Memory B cell (primary cell): ENCODE results near the gene NR4A1.

Experiments used
- ATAC-seq: fragments of 150-1000 bp; cut with Tn5 transposase; 2 replicates; pipeline ENCODE4 v1.10.0; 2021; ENCODE audit warnings: low read depth, mild to moderate bottlenecking, moderate library complexity
- DNase-seq, 2 donors: peaks; one replicate each; pipeline ENCODE4 v3.0.0; 2022; ENCODE audit warnings: low spot score in 2 of 2
- H3K27ac Mint-ChIP-seq: one replicate; pipeline ENCODE4 v1.8.0; 2022; ENCODE audit warnings: mild to moderate bottlenecking, moderate library complexity, mixed read lengths
- H3K27me3 Mint-ChIP-seq: one replicate; pipeline ENCODE4 v1.8.0; 2022; ENCODE audit warnings: mixed read lengths
- H3K36me3 Mint-ChIP-seq: one replicate; pipeline ENCODE4 v1.8.0; 2022; ENCODE audit warnings: mild to moderate bottlenecking, mixed read lengths
- H3K4me1 Mint-ChIP-seq: one replicate; pipeline ENCODE4 v1.8.0; 2022; ENCODE audit warnings: mixed read lengths
- H3K4me3 Mint-ChIP-seq: one replicate; pipeline ENCODE4 v1.8.0; 2022; ENCODE audit warnings: mild to moderate bottlenecking, moderate library complexity, mixed read lengths
- H3K9me3 Mint-ChIP-seq: one replicate; pipeline ENCODE4 v1.8.0; 2022; ENCODE audit warnings: mixed read lengths

The NR4A1 gene

DNA sequence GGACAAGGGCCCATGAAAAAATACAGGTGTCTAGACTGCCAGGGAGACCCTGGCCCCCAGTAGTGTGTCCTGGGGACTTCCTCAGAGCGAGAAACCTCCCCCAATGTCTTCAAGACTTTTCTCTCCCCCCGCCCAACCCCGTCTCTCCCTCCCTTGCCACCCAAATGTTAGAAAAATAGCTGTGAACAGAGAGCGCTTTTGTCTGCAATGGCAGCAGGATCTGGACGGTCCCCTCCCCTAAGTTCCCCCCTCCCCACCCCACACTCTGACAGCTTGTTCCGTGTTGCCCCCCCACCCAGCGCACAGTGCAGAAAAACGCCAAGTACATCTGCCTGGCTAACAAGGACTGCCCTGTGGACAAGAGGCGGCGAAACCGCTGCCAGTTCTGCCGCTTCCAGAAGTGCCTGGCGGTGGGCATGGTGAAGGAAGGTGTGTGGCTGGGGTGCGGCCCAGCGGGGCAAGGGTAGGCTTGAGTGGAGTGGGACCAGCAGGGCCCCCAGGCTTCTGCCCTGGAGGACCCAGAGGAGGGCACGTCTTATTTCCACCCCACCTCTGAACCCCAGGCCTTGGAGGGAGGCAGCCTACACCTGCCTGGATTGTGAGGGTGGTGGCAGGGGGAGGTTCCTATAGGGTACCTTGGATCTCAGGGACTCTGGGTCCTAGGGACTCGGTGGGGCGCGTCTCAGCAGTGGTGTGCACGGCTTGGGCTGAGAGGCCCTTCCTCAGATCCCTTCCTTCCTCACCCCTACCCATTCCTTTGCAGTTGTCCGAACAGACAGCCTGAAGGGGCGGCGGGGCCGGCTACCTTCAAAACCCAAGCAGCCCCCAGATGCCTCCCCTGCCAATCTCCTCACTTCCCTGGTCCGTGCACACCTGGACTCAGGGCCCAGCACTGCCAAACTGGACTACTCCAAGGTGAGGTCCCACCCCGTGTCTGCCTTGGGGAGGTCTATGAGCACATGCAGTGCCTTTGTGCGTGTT lies 4.8 kb downstream of the NR4A1 start:
- peaks cover 4% of the 10 kb centered on the region for H3K36me3 Mint-ChIP-seq
- no peak overlapping the region for H3K4me3 Mint-ChIP-seq
- no peaks in the 10 kb centered on the region for H3K27me3 Mint-ChIP-seq
- peaks cover 16% of the 10 kb centered on the region for H3K4me1 Mint-ChIP-seq
- no peak for ATAC-seq
- DNase-seq = no peak
- no peaks in the 10 kb centered on the region for H3K9me3 Mint-ChIP-seq
- no peak overlapping the region for H3K27ac Mint-ChIP-seq

DNA sequence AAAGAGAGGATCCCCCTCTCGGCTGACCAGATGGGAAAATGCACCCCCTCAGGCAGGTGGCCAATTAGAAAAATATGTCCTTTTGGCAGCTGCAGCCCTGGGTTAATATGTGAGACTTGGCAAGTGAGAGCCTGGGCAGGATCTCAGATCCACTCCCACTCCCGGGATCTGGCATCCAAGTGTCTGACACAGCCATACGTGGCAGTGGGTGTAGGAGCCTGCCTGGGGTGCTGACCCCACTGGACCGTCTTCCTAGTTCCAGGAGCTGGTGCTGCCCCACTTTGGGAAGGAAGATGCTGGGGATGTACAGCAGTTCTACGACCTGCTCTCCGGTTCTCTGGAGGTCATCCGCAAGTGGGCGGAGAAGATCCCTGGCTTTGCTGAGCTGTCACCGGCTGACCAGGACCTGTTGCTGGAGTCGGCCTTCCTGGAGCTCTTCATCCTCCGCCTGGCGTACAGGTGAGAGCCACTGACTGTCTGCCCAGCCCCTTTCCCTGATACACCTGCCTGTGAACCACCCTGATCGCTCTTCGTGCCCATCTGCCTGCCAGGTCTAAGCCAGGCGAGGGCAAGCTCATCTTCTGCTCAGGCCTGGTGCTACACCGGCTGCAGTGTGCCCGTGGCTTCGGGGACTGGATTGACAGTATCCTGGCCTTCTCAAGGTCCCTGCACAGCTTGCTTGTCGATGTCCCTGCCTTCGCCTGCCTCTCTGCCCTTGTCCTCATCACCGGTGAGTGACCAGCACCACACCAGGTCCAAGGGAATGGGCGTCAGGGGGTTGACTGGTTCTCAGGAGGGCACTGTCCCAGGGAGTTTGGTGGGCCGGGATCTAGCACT lies 5.8 kb downstream of the NR4A1 start:
- peaks cover 9% of the 10 kb centered on the region for H3K4me1 Mint-ChIP-seq
- DNase-seq (no peak), ATAC-seq (no peak)
- H3K9me3 Mint-ChIP-seq = no peaks in the 10 kb centered on the region
- no peak overlapping the region for H3K4me3 Mint-ChIP-seq
- no peak overlapping the region for H3K27ac Mint-ChIP-seq
- H3K36me3 Mint-ChIP-seq = peaks cover 4% of the 10 kb centered on the region
- H3K27me3 Mint-ChIP-seq = no peaks in the 10 kb centered on the region

GRCh38 chr12:52057638-52058576 lies 6.7 kb downstream of the NR4A1 start:
- Mint-ChIP-seq H3K27ac (no peak overlapping the region), H3K4me1 (no peaks in the 10 kb centered on the region), H3K36me3 (peaks cover 4% of the 10 kb centered on the region), H3K4me3 (no peak overlapping the region), H3K9me3 (no peaks in the 10 kb centered on the region), H3K27me3 (no peaks in the 10 kb centered on the region)
- DNase-seq (no peak), ATAC-seq (no peak)

DNA sequence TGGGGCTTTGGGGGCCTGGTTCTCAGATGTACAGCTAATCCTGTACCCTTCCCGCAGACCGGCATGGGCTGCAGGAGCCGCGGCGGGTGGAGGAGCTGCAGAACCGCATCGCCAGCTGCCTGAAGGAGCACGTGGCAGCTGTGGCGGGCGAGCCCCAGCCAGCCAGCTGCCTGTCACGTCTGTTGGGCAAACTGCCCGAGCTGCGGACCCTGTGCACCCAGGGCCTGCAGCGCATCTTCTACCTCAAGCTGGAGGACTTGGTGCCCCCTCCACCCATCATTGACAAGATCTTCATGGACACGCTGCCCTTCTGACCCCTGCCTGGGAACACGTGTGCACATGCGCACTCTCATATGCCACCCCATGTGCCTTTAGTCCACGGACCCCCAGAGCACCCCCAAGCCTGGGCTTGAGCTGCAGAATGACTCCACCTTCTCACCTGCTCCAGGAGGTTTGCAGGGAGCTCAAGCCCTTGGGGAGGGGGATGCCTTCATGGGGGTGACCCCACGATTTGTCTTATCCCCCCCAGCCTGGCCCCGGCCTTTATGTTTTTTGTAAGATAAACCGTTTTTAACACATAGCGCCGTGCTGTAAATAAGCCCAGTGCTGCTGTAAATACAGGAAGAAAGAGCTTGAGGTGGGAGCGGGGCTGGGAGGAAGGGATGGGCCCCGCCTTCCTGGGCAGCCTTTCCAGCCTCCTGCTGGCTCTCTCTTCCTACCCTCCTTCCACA lies 7.6 kb downstream of the NR4A1 start:
- peaks cover 4% of the 10 kb centered on the region for H3K36me3 Mint-ChIP-seq
- H3K4me1 Mint-ChIP-seq = no peaks in the 10 kb centered on the region
- DNase-seq = no peak

GRCh38 chr12:52059582-52060497 lies 8.6 kb downstream of the NR4A1 start:
- Mint-ChIP-seq H3K4me1 (no peaks in the 10 kb centered on the region), H3K27me3 (peaks cover 1% of the 10 kb centered on the region), H3K27ac (no peak overlapping the region), H3K9me3 (no peaks in the 10 kb centered on the region), H3K36me3 (peaks cover 4% of the 10 kb centered on the region), H3K4me3 (no peak overlapping the region)
- ATAC-seq (peak; percentile 21), DNase-seq (no peak)

More for the DNA sequence above, 7.6 kb downstream of the NR4A1 start:
- Mint-ChIP-seq H3K4me3 (no peak overlapping the region), H3K9me3 (no peaks in the 10 kb centered on the region), H3K27me3 (no peaks in the 10 kb centered on the region), H3K27ac (no peak overlapping the region)
- ATAC-seq = no peak

DNA sequence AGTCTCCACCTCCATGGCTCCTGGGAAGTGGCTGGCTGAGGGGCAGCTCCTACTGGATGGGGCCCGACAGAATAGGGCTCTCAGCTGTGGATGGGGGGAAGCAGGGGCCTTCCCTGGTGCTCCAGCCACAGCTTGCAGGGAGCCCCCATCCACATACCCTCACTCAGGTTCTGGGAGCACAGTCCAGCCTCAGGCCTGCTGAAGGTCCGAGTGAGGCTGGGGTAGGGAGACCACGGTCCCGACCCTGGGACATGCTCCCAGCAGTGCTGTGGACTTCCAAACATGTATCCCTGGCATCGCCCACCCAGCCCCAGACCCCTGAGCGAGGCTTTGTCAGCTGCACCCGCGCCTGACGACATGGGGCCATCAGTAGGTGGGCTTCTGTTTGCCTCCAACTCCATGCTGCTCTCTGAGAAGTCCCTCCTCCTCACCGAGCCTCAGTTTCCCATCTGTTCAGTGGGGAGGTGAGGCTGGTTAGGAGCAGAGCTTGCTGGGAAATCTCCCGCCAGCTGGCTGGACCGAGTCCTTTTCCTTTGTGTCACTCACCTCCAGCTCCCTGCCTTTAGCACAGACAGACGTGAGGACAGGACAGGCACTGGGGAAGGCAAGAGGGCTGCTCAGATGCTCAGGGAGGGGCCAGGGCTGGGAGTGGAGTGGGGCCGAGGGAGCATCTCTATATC lies 9.4 kb downstream of the NR4A1 start:
- Mint-ChIP-seq H3K4me3 (no peak overlapping the region), H3K27me3 (peaks cover 1% of the 10 kb centered on the region), H3K9me3 (no peaks in the 10 kb centered on the region), H3K27ac (no peak overlapping the region), H3K36me3 (peaks cover 4% of the 10 kb centered on the region), H3K4me1 (no peaks in the 10 kb centered on the region)
- DNase-seq (no peak), ATAC-seq (no peak)

GRCh38 chr12:52061470-52062166 lies 10.4 kb downstream of the NR4A1 start:
- Mint-ChIP-seq H3K27ac (no peak overlapping the region), H3K9me3 (no peaks in the 10 kb centered on the region), H3K36me3 (peaks cover 2% of the 10 kb centered on the region), H3K4me3 (no peak overlapping the region), H3K27me3 (peaks cover 4% of the 10 kb centered on the region), H3K4me1 (no peaks in the 10 kb centered on the region)
- no peak for DNase-seq
- ATAC-seq = no peak

- Mint-ChIP-seq H3K36me3 (no peaks in the 10 kb centered on the region), H3K4me3 (no peak overlapping the region), H3K9me3 (no peaks in the 10 kb centered on the region), H3K4me1 (no peaks in the 10 kb centered on the region), H3K27me3 (peaks cover 4% of the 10 kb centered on the region), H3K27ac (no peak overlapping the region)
- ATAC-seq = no peak
- no peak for DNase-seq
These were observed 11.2 kb downstream of the NR4A1 start for GRCh38 chr12:52062167-52063081.

- H3K36me3 Mint-ChIP-seq = no peaks in the 10 kb centered on the region
- no peak for ATAC-seq
- no peaks in the 10 kb centered on the region for H3K9me3 Mint-ChIP-seq
- no peak overlapping the region for H3K27ac Mint-ChIP-seq
- H3K27me3 Mint-ChIP-seq = peaks cover 4% of the 10 kb centered on the region
- H3K4me1 Mint-ChIP-seq = no peaks in the 10 kb centered on the region
- DNase-seq = no peak
- no peak overlapping the region for H3K4me3 Mint-ChIP-seq
These were observed 12.1 kb downstream of the NR4A1 start for GRCh38 chr12:52063082-52063924.

DNA sequence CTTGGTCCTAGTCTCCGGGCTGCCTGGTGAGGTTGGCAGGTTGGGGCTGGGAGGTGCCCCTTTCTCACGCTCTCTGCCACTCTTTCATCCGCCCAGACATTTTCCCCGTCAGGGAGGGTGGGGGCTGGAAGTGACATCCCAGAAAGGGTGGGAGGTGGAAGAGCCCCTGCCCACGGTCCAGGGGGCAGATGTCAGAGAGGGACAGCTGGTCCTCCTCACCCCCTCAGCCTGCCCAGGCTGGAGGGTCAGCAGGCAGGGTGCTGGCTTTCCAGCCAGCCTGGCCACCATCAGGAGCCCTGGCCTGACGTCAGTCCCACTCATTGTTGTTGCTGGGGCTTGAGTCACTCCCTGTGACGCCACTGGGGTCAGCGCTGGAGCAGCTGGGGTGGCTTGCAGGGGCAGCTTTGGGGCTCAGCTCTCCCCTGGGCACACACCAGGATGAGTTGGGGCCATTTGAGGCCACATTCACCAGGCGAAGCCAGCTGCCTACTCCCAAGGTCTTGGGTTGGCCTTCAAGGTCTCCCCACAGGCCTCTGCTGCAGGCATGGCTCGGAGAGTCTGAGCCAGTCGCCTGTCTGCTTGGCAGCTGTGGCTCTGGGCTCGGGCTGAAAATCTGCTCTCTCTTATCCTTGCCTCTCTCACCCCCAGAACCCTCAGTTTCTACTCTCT lies 12.9 kb downstream of the NR4A1 start:
- Mint-ChIP-seq H3K27me3 (peaks cover 4% of the 10 kb centered on the region), H3K36me3 (no peaks in the 10 kb centered on the region), H3K4me1 (no peaks in the 10 kb centered on the region), H3K27ac (no peak overlapping the region), H3K9me3 (no peaks in the 10 kb centered on the region), H3K4me3 (no peak overlapping the region)
- no peak for ATAC-seq
- DNase-seq = no peak
